RCC 7860 (cell line): ENCODE measurements around the gene DYNLRB1.
"Not testable (repeated sequence)": the region's sequence is repeated elsewhere in the genome, so short reads cannot be mapped to it uniquely, and the experiment has no call there.

Experiments
- DNase-seq: peaks from one replicate; pipeline ENCODE4 v3.0.0-alpha.2; 2015; ENCODE audit warnings: low spot score
- FAIRE-seq: peaks from 2 replicates; lab custom pipeline; 2012; peaks lifted over from hg19 to GRCh38; lab: Jason Lieb, UNC

The DYNLRB1 gene

GRCh38 chr20:34516247-34517113, at the start of gene DYNLRB1:
DYNLRB1 (plus strand) TSS chr20:34516422; CDS start chr20:34516459, 37 bp downstream.
- FAIRE-seq = peak; percentile 83

GRCh38 chr20:34468951-34469350, 47.3 kb upstream of the DYNLRB1 start:
- FAIRE-seq (no peak), DNase-seq (no peak)

More at GRCh38 chr20:34516247-34517113, at the start of gene DYNLRB1:
- peak; percentile 91 for DNase-seq

- DNase-seq = no peak
- peak; percentile 18 for FAIRE-seq
These were observed 43.8 kb upstream of the DYNLRB1 start for GRCh38 chr20:34472246-34472925.

GRCh38 chr20:34473262-34473883, 42.8 kb upstream of the DYNLRB1 start:
- no peak for DNase-seq
- peak; percentile 21 for FAIRE-seq

GRCh38 chr20:34475979-34476736, 40.1 kb upstream of the DYNLRB1 start:
- no peak for DNase-seq
- FAIRE-seq = no peak

GRCh38 chr20:34479627-34480026, 36.6 kb upstream of the DYNLRB1 start:
- DNase-seq (no peak), FAIRE-seq (no peak)

- DNase-seq, FAIRE-seq: not testable (repeated sequence)
These were observed 34.1 kb upstream of the DYNLRB1 start for GRCh38 chr20:34482154-34482553.

GRCh38 chr20:34483585-34484220, 32.5 kb upstream of the DYNLRB1 start:
- not testable (repeated sequence) for DNase-seq, FAIRE-seq

GRCh38 chr20:34485068-34485634, 31.1 kb upstream of the DYNLRB1 start:
- no peak for FAIRE-seq
- no peak for DNase-seq

- DNase-seq (no peak), FAIRE-seq (no peak)
These were observed 24.8 kb upstream of the DYNLRB1 start for GRCh38 chr20:34491226-34491931.

GRCh38 chr20:34491932-34492509, 24.2 kb upstream of the DYNLRB1 start:
- FAIRE-seq (no peak), DNase-seq (no peak)

GRCh38 chr20:34493646-34494045, 22.6 kb upstream of the DYNLRB1 start:
- FAIRE-seq (no peak), DNase-seq (no peak)

- DNase-seq = no peak
- no peak for FAIRE-seq
These were observed 20.9 kb upstream of the DYNLRB1 start for GRCh38 chr20:34495307-34495706.

- FAIRE-seq = no peak
- no peak for DNase-seq
These were observed 20.3 kb upstream of the DYNLRB1 start for GRCh38 chr20:34495916-34496315.

- not testable (repeated sequence) for FAIRE-seq, DNase-seq
These were observed 18.6 kb upstream of the DYNLRB1 start for GRCh38 chr20:34497596-34497995.

- FAIRE-seq = no peak
These were observed 15.4 kb upstream of the DYNLRB1 start for GRCh38 chr20:34500823-34501222.

GRCh38 chr20:34506480-34506879, 9.7 kb upstream of the DYNLRB1 start:
- FAIRE-seq = no peak
- no peak for DNase-seq

More at GRCh38 chr20:34500823-34501222, 15.4 kb upstream of the DYNLRB1 start:
- DNase-seq = no peak

- no peak for FAIRE-seq
- DNase-seq = no peak
These were observed 8.4 kb upstream of the DYNLRB1 start for GRCh38 chr20:34507702-34508413.
